Measurements from ENCODE around the gene SAMD4A.

The SAMD4A gene

GRCh38 chr14:54789166-54789565 is 222.2 kb downstream of the SAMD4A start:
- TF ChIP-seq, protein P1, sequence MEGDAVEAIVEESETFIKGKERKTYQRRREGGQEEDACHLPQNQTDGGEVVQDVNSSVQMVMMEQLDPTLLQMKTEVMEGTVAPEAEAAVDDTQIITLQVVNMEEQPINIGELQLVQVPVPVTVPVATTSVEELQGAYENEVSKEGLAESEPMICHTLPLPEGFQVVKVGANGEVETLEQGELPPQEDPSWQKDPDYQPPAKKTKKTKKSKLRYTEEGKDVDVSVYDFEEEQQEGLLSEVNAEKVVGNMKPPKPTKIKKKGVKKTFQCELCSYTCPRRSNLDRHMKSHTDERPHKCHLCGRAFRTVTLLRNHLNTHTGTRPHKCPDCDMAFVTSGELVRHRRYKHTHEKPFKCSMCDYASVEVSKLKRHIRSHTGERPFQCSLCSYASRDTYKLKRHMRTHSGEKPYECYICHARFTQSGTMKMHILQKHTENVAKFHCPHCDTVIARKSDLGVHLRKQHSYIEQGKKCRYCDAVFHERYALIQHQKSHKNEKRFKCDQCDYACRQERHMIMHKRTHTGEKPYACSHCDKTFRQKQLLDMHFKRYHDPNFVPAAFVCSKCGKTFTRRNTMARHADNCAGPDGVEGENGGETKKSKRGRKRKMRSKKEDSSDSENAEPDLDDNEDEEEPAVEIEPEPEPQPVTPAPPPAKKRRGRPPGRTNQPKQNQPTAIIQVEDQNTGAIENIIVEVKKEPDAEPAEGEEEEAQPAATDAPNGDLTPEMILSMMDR (conservative IDR thresholded peaks at IDR 0.05; ENCODE audit: low read depth, low read length), result no peak
- no peak for DNase-seq (ENCODE audit: low read depth)
- H3K4me3 ChIP-seq (ENCODE audit: low read length), result no peak overlapping the region

DNA sequence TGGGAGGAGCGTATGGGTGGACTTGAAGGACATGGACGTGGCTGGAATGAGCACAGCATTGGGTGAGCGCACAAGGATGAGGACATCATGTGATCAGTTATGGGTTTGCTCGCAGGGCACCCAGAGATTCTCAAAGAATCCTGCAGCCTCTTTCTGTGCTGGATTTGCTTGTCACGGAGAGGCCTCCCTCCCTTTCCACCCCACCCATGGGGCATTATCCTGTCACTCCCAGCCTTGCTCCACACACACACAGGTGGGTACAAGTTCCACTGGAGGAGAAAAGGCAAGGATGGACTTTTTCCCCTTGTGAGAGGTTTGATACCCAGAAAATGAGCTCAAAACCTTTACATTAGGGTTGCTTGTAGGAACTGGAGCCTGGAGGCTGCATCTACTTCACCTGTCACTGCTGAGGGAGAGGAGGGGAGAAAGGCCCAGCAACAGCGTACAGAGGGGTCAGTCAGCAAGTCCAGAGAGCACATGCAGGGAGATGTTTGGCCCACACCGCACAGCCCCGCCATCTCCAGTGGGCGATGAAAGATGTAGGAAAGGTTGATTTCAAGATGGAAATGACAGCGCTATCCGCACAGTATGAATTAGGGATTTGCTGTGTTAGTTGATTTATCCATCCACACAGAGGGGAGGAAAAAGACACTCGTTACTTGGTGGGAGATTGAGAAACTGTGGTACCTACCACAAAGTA is 223.0 kb downstream of the SAMD4A start:
- no peak overlapping the region for H3K4me3 ChIP-seq (ENCODE audit: low read length)
- TF ChIP-seq, protein P1 (conservative IDR thresholded peaks at IDR 0.05; ENCODE audit: low read depth, low read length), result no peak
- DNase-seq (ENCODE audit: low read depth), result no peak

DNA sequence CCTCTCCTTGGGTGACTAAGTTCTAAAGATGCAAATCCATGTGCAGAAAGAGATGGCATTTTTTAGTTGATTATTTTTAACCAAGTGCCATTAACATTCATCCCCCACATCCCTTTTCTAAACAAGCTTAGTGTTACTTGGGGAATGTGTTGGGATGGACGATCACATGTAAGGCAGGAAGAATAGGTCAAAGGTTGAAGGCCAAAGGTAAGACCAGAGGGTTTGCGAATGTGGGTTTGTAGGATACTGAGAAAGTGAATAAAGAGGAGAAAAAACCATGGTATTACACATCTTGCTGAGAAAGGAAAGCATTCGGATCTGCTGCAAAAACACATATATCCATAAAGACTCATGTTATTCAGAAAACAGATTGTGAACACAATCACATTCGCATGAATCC is 224.1 kb downstream of the SAMD4A start:
- TF ChIP-seq, protein P1 (conservative IDR thresholded peaks at IDR 0.05; ENCODE audit: low read depth, low read length), result no peak
- no peak overlapping the region for H3K4me3 ChIP-seq (ENCODE audit: low read length)
- DNase-seq (ENCODE audit: low read depth), result no peak

DNA sequence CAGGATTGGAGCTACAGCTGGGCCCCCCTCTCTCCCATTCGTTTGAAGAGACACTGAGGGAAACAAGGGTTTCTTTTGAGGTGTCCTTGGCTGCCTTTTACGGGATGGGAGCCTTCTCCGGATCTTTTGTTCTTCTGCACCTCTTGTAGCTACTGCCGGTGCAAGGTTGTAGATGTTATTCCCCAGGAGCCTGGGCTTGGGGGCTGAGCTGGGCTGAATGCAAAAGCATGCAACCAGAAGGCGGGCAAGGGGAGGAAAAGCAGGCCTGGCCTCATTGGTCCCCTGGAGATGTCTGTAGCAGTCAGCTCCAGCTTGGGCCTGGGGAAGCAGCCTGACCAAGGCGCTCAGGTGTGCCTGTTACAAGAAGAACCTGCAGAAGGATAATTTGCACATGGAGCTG is 225.4 kb downstream of the SAMD4A start:
- TF ChIP-seq, protein P1 (conservative IDR thresholded peaks at IDR 0.05; ENCODE audit: low read depth, low read length), result no peak
- no peak overlapping the region for H3K4me3 ChIP-seq (ENCODE audit: low read length)
- no peak for DNase-seq (ENCODE audit: low read depth)

DNA sequence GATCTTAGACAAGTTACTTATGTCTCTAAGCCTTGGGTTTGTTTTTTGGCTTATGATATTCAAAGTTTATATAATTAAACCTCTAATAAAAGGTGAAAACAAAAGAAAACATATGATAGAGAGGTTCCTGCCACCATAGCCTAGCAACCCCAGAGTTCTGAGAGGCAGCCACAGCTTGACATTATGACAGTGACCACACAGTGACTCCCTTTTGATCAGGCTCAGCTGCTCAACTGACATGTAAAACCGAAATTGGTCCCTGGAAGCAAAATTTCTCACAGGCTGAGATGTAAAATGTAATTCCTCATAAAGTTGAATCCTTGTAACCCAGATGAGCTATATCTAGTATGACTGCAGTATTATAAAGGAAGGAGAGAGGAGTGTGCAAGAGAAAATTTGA is 227.2 kb downstream of the SAMD4A start:
- TF ChIP-seq, protein P1 (conservative IDR thresholded peaks at IDR 0.05; ENCODE audit: low read depth, low read length), result no peak
- H3K4me3 ChIP-seq (ENCODE audit: low read length), result no peak overlapping the region
- no peak for DNase-seq (ENCODE audit: low read depth)

- TF ChIP-seq, protein P1 (conservative IDR thresholded peaks at IDR 0.05; ENCODE audit: low read depth, low read length), result no peak
- no peak overlapping the region for H3K4me3 ChIP-seq (ENCODE audit: low read length)
- no peak for DNase-seq (ENCODE audit: low read depth)
These were observed 227.9 kb downstream of the SAMD4A start for GRCh38 chr14:54794796-54795195.

GRCh38 chr14:54796961-54797360 is 230.0 kb downstream of the SAMD4A start:
- H3K4me3 ChIP-seq (ENCODE audit: low read length), result no peak overlapping the region
- TF ChIP-seq, protein P1 (conservative IDR thresholded peaks at IDR 0.05; ENCODE audit: low read depth, low read length), result no peak
- DNase-seq (ENCODE audit: low read depth), result no peak

Data from retinal pigment epithelial cell (primary cell).